OCI-LY7 (cell line): ENCODE results near the gene PSMA2.

Experiments
- CTCF ChIP-seq: fragments of 200-600 bp; sonication (generic); conservative IDR thresholded peaks from 2 replicates; pipeline ENCODE4 v1.5.1; 2014; ENCODE audit warnings: mild to moderate bottlenecking, antibody characterized with exemption, low read length, moderate library complexity, mixed read lengths
- EZH2phosphoT487 ChIP-seq: fragments of 200-600 bp; sonication (generic); IDR thresholded peaks from 2 replicates; pipeline ENCODE4 v1.6.1; 2018; ENCODE audit warnings: low read depth, borderline replicate concordance, mild to moderate bottlenecking, mixed run types, antibody characterized with exemption, low read length, moderate library complexity, mixed read lengths

- TF ChIP-seq CTCF = no peak
- no peak for TF ChIP-seq EZH2phosphoT487
These were observed 5.8 kb downstream of the PSMA2 start for GRCh38 chr7:42926204-42926603.
